A673 (cell line): ENCODE data around the gene PML. TPM values are rescaled to one million over a fixed set of nuclear protein-coding genes. Genes with fewer than 3 reads are reported as not detected.

Source experiments
- BruUV-seq: library from RNA; stranded (reverse); fragments of 400-500 nt; replicated peaks from 2 replicates; lab custom pipeline; 2021; lab: Mats Ljungman, UMichigan
- CTCF ChIA-PET: fragments of 300-600 bp; sonication (Branson Sonifier 250); formaldehyde crosslinking; loops from one replicate; lab custom pipeline; 2022; ENCODE audit warnings: antibody characterized with exemption; lab: Charles Lee
- POLR2A ChIA-PET: fragments of 300-600 bp; sonication (Branson Sonifier 250); formaldehyde crosslinking; loops from one replicate; lab custom pipeline; 2022; ENCODE audit warnings: antibody characterized with exemption; ENCODE audit not compliant: low non-redundant PET; lab: Charles Lee
- DNase-seq: peaks from one replicate; pipeline ENCODE4 v3.0.0-alpha.2; 2015; ENCODE audit warnings: low spot score
- H3K27ac ChIP-seq: fragments of 200-600 bp; sonication (generic); 2 replicates; pipeline ENCODE4 v1.5.1; 2016; ENCODE audit warnings: mixed run types, low read depth, mild to moderate bottlenecking, mixed read lengths, antibody characterized with exemption, low read length; ENCODE audit not compliant: poor library complexity, severe bottlenecking
- H3K27me3 ChIP-seq: fragments of 200-600 bp; sonication (generic); replicated peaks from 2 replicates; pipeline ENCODE4 v1.6.1; 2017; ENCODE audit warnings: mixed run types, low read depth, mild to moderate bottlenecking, mixed read lengths, antibody characterized with exemption, low read length; ENCODE audit not compliant: insufficient read depth, poor library complexity
- H3K36me3 ChIP-seq: fragments of 200-600 bp; sonication (generic); 2 replicates; pipeline ENCODE4 v1.6.1; 2016; ENCODE audit warnings: mixed run types, mild to moderate bottlenecking, mixed read lengths, antibody characterized with exemption, low read length; ENCODE audit not compliant: insufficient read depth, poor library complexity, severe bottlenecking
- H3K4me1 ChIP-seq: fragments of 200-600 bp; sonication (generic); 2 replicates; pipeline ENCODE4 v1.6.1; 2017; ENCODE audit warnings: mixed run types, mild to moderate bottlenecking, mixed read lengths, antibody characterized with exemption, low read length; ENCODE audit not compliant: insufficient read depth, poor library complexity, severe bottlenecking
- H3K4me3 ChIP-seq: fragments of 200-600 bp; sonication (generic); 2 replicates; pipeline ENCODE4 v1.5.1; 2016; ENCODE audit warnings: low read depth, mixed run types, mild to moderate bottlenecking, mixed read lengths, low read length; ENCODE audit not compliant: poor library complexity, severe bottlenecking
- H3K9me3 ChIP-seq: fragments of 200-600 bp; sonication (generic); 2 replicates; pipeline ENCODE4 v1.6.1; 2016; ENCODE audit warnings: mixed run types, low read depth, mild to moderate bottlenecking, mixed read lengths, antibody characterized with exemption, low read length; ENCODE audit not compliant: poor library complexity, severe bottlenecking
- CTCF ChIP-seq: fragments of 300-800, 200-600 bp; sonication (generic); conservative IDR thresholded peaks from 2 replicates; pipeline ENCODE4 v1.5.1; 2017; ENCODE audit warnings: low read depth, mild to moderate bottlenecking, antibody characterized with exemption, low read length, moderate library complexity, mixed read lengths
- EZH2 ChIP-seq: fragments of 200-600 bp; sonication (generic); IDR thresholded peaks from 2 replicates; pipeline ENCODE4 v1.6.1; 2017; ENCODE audit warnings: borderline replicate concordance, low read depth, mild to moderate bottlenecking, mixed read lengths, antibody characterized with exemption, low read length; ENCODE audit not compliant: poor library complexity, severe bottlenecking
- intact Hi-C: fragments of 100-400 bp; cut with micrococcal nuclease; formaldehyde crosslinking; loops from one replicate; pipeline ENCODE4 v1.10.0; 2022; ENCODE audit not compliant: unreplicated experiment
- total RNA-seq: library from RNA; stranded (reverse); gene quantifications from 2 replicates; pipeline ENCODE4 v1.2.3, GENCODE V29; 2021

Gene PML
- total RNA-seq, 1 experiment from 2014 or later, result 40.0 TPM

- no peak overlapping the region for H3K4me3 ChIP-seq
- no peaks in the 10 kb centered on the region for H3K27me3 ChIP-seq
- H3K36me3 ChIP-seq, result no peaks in the 10 kb centered on the region
- DNase-seq, result no peak
- H3K27ac ChIP-seq, result no peak overlapping the region
- ChIA-PET CTCF (no interaction called here), POLR2A (interaction anchor here (0.6 kb wide), 1 partner anchor 522 kb away, joined by 3 read pairs; no protein-coding TSS in a partner anchor)
- TF ChIP-seq CTCF, result no peak
- no peak for TF ChIP-seq EZH2
- H3K4me1 ChIP-seq, result no peaks in the 10 kb centered on the region
- BruUV-seq, result no TSS peak
- intact Hi-C loops, result no loop called here
- H3K9me3 ChIP-seq, result no peaks in the 10 kb centered on the region
Observed at GRCh38 chr15:74022706-74023470, 28.4 kb downstream of the PML start.

- no peak for TF ChIP-seq EZH2
- TF ChIP-seq CTCF, result no peak
- no TSS peak for BruUV-seq
- ChIA-PET CTCF (no interaction called here), POLR2A (no interaction called here)
- intact Hi-C loops, result no loop called here
- Histone ChIP-seq H3K4me3 (no peak overlapping the region), H3K27ac (no peak overlapping the region), H3K27me3 (no peaks in the 10 kb centered on the region), H3K9me3 (no peaks in the 10 kb centered on the region), H3K4me1 (no peaks in the 10 kb centered on the region), H3K36me3 (no peaks in the 10 kb centered on the region)
- DNase-seq, result no peak
Observed at GRCh38 chr15:74024687-74025086, 30.2 kb downstream of the PML start.

- H3K36me3 ChIP-seq, result no peaks in the 10 kb centered on the region
- no TSS peak for BruUV-seq
- H3K4me3 ChIP-seq, result no peak overlapping the region
- CTCF ChIA-PET, result no interaction called here
- intact Hi-C loops, result no loop called here
- no peak overlapping the region for H3K27ac ChIP-seq
- no peaks in the 10 kb centered on the region for H3K9me3 ChIP-seq
- no peak for TF ChIP-seq EZH2
- no peak for TF ChIP-seq CTCF
- H3K4me1 ChIP-seq, result no peaks in the 10 kb centered on the region
- no peaks in the 10 kb centered on the region for H3K27me3 ChIP-seq
- no peak for DNase-seq
- POLR2A ChIA-PET, result no interaction called here
Observed at GRCh38 chr15:74025436-74025835, 30.9 kb downstream of the PML start.
